Panc1 (cell line): ENCODE data around the gene SPIB.

Experiments
- POLR2AphosphoS5 ChIP-seq: IDR thresholded peaks from 2 replicates; pipeline ENCODE4 v1.6.1; 2012; ENCODE audit warnings: mild to moderate bottlenecking, low read depth, low read length, moderate library complexity
- SIN3A ChIP-seq: IDR thresholded peaks from 2 replicates; pipeline ENCODE4 v1.6.1; 2012; ENCODE audit warnings: low read depth, mild to moderate bottlenecking, low read length, moderate library complexity, borderline replicate concordance; ENCODE audit not compliant: insufficient read depth
- TF ChIP-seq, protein P1 (sequence below), 2 experiments: IDR thresholded peaks; 2 replicates each; pipeline ENCODE4 v1.6.1; 2011 to 2012; ENCODE audit warnings: low read depth in 2 of 2, control low read depth in 1 of 2, low read length in 1 of 2, mild to moderate bottlenecking in 1 of 2, moderate library complexity in 1 of 2; ENCODE audit not compliant: insufficient read depth in 1 of 2
- TF ChIP-seq, protein P2 (sequence below): fragments of 450-650 bp; IDR thresholded peaks from 2 replicates; pipeline ENCODE4 v1.5.1; 2017; ENCODE audit warnings: mild to moderate bottlenecking

DNA sequence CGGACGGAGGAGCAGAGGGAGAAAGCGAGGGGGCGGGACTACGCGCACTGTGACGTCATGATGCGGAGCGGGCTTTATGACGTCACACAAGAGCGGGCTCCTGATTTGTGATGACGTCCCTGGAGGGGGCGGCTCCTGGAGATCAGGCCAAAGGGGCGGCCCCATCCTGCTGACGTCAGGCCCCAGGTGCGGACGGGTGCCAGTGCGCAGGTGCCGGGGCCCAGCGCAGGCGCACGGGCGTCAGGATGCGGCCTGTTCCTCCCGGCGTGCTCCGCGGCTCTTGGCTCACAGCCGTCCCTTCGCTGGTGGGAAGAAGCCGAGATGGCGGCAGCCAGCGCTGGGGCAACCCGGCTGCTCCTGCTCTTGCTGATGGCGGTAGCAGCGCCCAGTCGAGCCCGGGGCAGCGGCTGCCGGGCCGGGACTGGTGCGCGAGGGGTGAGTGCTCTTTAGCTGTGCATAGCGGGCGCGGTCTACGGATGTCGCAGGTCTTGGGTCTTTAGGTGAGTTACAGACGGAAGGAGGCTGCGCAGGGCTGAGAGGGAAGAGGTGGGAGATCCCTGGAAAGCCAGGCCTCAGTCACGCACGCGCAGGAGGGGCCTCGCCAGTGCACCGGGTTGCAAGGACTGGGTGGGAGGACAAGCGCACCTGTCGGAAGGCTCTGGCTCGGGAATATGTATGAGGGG, 57.6 kb downstream of the SPIB start, which contains the start of the genes EMC10 and GARIN5A:
- TF ChIP-seq, protein P1, sequence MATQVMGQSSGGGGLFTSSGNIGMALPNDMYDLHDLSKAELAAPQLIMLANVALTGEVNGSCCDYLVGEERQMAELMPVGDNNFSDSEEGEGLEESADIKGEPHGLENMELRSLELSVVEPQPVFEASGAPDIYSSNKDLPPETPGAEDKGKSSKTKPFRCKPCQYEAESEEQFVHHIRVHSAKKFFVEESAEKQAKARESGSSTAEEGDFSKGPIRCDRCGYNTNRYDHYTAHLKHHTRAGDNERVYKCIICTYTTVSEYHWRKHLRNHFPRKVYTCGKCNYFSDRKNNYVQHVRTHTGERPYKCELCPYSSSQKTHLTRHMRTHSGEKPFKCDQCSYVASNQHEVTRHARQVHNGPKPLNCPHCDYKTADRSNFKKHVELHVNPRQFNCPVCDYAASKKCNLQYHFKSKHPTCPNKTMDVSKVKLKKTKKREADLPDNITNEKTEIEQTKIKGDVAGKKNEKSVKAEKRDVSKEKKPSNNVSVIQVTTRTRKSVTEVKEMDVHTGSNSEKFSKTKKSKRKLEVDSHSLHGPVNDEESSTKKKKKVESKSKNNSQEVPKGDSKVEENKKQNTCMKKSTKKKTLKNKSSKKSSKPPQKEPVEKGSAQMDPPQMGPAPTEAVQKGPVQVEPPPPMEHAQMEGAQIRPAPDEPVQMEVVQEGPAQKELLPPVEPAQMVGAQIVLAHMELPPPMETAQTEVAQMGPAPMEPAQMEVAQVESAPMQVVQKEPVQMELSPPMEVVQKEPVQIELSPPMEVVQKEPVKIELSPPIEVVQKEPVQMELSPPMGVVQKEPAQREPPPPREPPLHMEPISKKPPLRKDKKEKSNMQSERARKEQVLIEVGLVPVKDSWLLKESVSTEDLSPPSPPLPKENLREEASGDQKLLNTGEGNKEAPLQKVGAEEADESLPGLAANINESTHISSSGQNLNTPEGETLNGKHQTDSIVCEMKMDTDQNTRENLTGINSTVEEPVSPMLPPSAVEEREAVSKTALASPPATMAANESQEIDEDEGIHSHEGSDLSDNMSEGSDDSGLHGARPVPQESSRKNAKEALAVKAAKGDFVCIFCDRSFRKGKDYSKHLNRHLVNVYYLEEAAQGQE (IDR thresholded peaks at IDR 0.05; ENCODE audit: insufficient read depth in 1 of 2, low read depth in 2 of 2, low read length in 1 of 2): no peak
- TF ChIP-seq, protein P2, sequence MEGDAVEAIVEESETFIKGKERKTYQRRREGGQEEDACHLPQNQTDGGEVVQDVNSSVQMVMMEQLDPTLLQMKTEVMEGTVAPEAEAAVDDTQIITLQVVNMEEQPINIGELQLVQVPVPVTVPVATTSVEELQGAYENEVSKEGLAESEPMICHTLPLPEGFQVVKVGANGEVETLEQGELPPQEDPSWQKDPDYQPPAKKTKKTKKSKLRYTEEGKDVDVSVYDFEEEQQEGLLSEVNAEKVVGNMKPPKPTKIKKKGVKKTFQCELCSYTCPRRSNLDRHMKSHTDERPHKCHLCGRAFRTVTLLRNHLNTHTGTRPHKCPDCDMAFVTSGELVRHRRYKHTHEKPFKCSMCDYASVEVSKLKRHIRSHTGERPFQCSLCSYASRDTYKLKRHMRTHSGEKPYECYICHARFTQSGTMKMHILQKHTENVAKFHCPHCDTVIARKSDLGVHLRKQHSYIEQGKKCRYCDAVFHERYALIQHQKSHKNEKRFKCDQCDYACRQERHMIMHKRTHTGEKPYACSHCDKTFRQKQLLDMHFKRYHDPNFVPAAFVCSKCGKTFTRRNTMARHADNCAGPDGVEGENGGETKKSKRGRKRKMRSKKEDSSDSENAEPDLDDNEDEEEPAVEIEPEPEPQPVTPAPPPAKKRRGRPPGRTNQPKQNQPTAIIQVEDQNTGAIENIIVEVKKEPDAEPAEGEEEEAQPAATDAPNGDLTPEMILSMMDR: no peak
- 0 out of 2 replicates have a peak, but pooled peaks have one; percentile 40 for TF ChIP-seq SIN3A
- TF ChIP-seq POLR2AphosphoS5: peak; percentile 74
